Endodermal cell (in vitro differentiated cells): ENCODE measurements around the gene ASTN1. TPM values are rescaled to one million over a fixed set of nuclear protein-coding genes. Genes with fewer than 3 reads are reported as not detected.

Experiments used
- DNase-seq: peaks from one replicate; pipeline ENCODE4 v3.0.0-alpha.2; 2017
- H3K27ac ChIP-seq: 2 replicates; pipeline ENCODE4 v1.5.1; 2013; ENCODE audit warnings: mild to moderate bottlenecking, low read depth, low read length, moderate library complexity
- H3K27me3 ChIP-seq: 2 replicates; pipeline ENCODE4 v1.6.1; 2013; ENCODE audit warnings: mild to moderate bottlenecking, low read length, moderate library complexity; ENCODE audit not compliant: insufficient read depth, control insufficient read depth, poor library complexity, severe bottlenecking
- H3K36me3 ChIP-seq: 2 replicates; pipeline ENCODE4 v1.7.0; 2013; ENCODE audit warnings: mild to moderate bottlenecking, low read length, moderate library complexity; ENCODE audit not compliant: control insufficient read depth, insufficient read depth
- H3K4me1 ChIP-seq: one replicate; pipeline ENCODE4 v1.7.0; 2013; ENCODE audit warnings: low read length; ENCODE audit not compliant: control insufficient read depth, insufficient read depth
- H3K4me3 ChIP-seq: 2 replicates; pipeline ENCODE4 v1.5.1; 2013; ENCODE audit warnings: mild to moderate bottlenecking, low read length, moderate library complexity
- H3K9ac ChIP-seq: 2 replicates; pipeline ENCODE4 v1.6.1; 2013; ENCODE audit warnings: mild to moderate bottlenecking, low read length, moderate library complexity; ENCODE audit not compliant: poor library complexity, severe bottlenecking; ENCODE audit errors: extremely low read depth
- H3K9me3 ChIP-seq: 2 replicates; pipeline ENCODE4 v1.6.1; 2013; ENCODE audit warnings: mild to moderate bottlenecking, low read length, moderate library complexity; ENCODE audit not compliant: control insufficient read depth
- H3K27ac Mint-ChIP-seq: 2 replicates; pipeline ENCODE4 v1.8.0; 2020; ENCODE audit warnings: mixed read lengths
- H3K27me3 Mint-ChIP-seq: 2 replicates; pipeline ENCODE4 v1.8.0; 2021; ENCODE audit warnings: mild to moderate bottlenecking, mixed read lengths; ENCODE audit not compliant: insufficient read depth
- H3K36me3 Mint-ChIP-seq: 2 replicates; pipeline ENCODE4 v1.8.0; 2020; ENCODE audit warnings: low read depth, mixed read lengths
- H3K4me1 Mint-ChIP-seq: 2 replicates; pipeline ENCODE4 v1.8.0; 2020; ENCODE audit warnings: mixed read lengths
- H3K4me3 Mint-ChIP-seq: 2 replicates; pipeline ENCODE4 v1.8.0; 2020; ENCODE audit warnings: mild to moderate bottlenecking, moderate library complexity, mixed read lengths
- H3K9me3 Mint-ChIP-seq: 2 replicates; pipeline ENCODE4 v1.8.0; 2020; ENCODE audit warnings: mild to moderate bottlenecking, mixed read lengths
- WGBS, 2 experiments: methylation state at CpG; one replicate each; pipeline versions ENCODE4 v1.1.5 to v1.1.7; 2013; ENCODE audit warnings: missing lambda C conversion rate in 2 of 2, mixed read lengths in 1 of 2; ENCODE audit not compliant: insufficient coverage in 1 of 2, insufficient read length in 1 of 2; 5-methylcytosine and 5-hydroxymethylcytosine counted together
- total RNA-seq, 2 donors: library from RNA; stranded (reverse); fragmentation: NEBNext Ultra II Directional in 1 of 2; extraction: Animal tissue kit (Norgen Biotek cat#: 25700) in 1 of 2; gene quantifications; 2 replicates in 1 of 2; 3 replicates in 1 of 2; pipeline ENCODE4 v1.2.1, GENCODE V29; 2021
- TF ChIP-seq, protein P1 (sequence below): fragments of 200-600 bp; sonication (generic); conservative IDR thresholded peaks from 2 replicates; pipeline ENCODE4 v1.5.0; 2021; ENCODE audit warnings: antibody characterized with exemption, mild to moderate bottlenecking

Gene ASTN1
- total RNA-seq, 2 donors from 2014 or later = 0.31 to 0.70 TPM

DNA sequence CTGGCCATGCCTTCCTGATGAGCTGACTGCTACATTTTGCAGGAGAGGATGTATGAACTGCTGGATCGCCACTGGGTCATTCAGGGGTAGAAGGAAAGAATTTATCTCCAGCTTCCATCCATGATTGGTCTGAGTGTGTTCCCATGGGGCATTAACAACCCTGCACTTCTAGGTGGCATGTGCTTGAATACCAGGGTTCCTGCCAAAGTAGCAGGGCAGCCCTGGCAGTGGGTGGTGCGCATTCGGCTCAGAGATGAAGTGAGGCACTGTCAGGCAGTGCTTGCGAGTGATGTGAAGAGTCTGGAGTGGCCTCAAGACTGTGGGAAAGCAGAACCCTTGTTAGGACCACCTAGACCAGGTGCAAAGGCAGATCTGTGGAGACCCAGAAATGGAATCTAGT is 294.9 kb downstream of the ASTN1 start:
- no peaks in the 10 kb centered on the region for H3K4me1 Mint-ChIP-seq
- no peaks in the 10 kb centered on the region for H3K27me3 ChIP-seq
- no peaks in the 10 kb centered on the region for H3K27me3 Mint-ChIP-seq
- H3K9ac ChIP-seq = no peak overlapping the region
- no peak for DNase-seq
- no peaks in the 10 kb centered on the region for H3K36me3 ChIP-seq
- H3K4me3 ChIP-seq = no peak overlapping the region
- TF ChIP-seq, protein P1, sequence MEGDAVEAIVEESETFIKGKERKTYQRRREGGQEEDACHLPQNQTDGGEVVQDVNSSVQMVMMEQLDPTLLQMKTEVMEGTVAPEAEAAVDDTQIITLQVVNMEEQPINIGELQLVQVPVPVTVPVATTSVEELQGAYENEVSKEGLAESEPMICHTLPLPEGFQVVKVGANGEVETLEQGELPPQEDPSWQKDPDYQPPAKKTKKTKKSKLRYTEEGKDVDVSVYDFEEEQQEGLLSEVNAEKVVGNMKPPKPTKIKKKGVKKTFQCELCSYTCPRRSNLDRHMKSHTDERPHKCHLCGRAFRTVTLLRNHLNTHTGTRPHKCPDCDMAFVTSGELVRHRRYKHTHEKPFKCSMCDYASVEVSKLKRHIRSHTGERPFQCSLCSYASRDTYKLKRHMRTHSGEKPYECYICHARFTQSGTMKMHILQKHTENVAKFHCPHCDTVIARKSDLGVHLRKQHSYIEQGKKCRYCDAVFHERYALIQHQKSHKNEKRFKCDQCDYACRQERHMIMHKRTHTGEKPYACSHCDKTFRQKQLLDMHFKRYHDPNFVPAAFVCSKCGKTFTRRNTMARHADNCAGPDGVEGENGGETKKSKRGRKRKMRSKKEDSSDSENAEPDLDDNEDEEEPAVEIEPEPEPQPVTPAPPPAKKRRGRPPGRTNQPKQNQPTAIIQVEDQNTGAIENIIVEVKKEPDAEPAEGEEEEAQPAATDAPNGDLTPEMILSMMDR = no peak
- no peaks in the 10 kb centered on the region for H3K9me3 Mint-ChIP-seq
- no peaks in the 10 kb centered on the region for H3K36me3 Mint-ChIP-seq
- H3K4me3 Mint-ChIP-seq = no peak overlapping the region
- H3K9me3 ChIP-seq = no peaks in the 10 kb centered on the region
- no peak overlapping the region for H3K27ac Mint-ChIP-seq
- no peaks in the 10 kb centered on the region for H3K4me1 ChIP-seq
- no peak overlapping the region for H3K27ac ChIP-seq
- WGBS, 2 experiments = 90 to 91% methylated on average over 3 to 4 of the region's 4 CpGs

DNA sequence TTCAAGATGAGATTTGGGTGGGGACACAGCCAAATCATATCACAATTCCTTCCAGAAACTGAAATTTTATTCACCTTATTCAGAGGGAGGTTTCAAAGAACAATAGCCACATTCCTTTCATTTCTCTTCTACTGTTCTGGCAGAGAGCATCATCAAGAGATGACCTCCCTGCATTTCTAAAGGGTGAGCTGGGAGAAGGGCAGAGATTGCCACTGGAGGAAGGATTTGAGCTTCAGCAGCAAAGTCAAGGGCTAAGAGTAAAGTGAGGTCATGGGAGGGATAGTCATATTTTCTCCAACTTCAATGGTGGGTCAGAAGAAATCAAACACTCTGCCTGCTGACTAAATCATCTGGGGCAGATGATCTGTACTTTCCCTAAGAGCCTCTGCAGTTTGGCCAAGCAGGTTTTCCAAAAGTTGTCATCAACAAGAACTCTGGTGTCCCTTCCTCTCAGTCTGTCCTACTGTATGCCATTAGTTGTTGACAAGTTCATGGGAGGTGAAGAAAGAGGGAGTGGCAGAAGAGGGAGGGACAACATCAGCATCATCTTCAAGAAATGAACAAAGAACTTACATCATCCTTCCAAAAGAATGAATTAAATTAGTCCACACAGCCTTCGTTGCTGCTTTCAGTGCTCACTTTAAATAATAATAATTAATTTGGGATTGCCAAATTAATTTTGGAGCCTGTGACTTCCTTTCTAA is 298.3 kb downstream of the ASTN1 start:
- Histone ChIP-seq H3K4me3 (no peak overlapping the region), H3K36me3 (no peaks in the 10 kb centered on the region), H3K9ac (no peak overlapping the region), H3K9me3 (no peaks in the 10 kb centered on the region), H3K27me3 (no peaks in the 10 kb centered on the region), H3K27ac (no peak overlapping the region), H3K4me1 (no peaks in the 10 kb centered on the region)
- TF ChIP-seq, protein P1 = no peak
- no peaks in the 10 kb centered on the region for H3K9me3 Mint-ChIP-seq
- no peaks in the 10 kb centered on the region for H3K27me3 Mint-ChIP-seq
- no peaks in the 10 kb centered on the region for H3K36me3 Mint-ChIP-seq
- H3K27ac Mint-ChIP-seq = no peak overlapping the region
- no peak for DNase-seq
- H3K4me1 Mint-ChIP-seq = peaks cover 2% of the 10 kb centered on the region
- H3K4me3 Mint-ChIP-seq = no peak overlapping the region
- 83% methylated on average over 1 of the region's 1 CpG; no CpG with 5 or more reads in 1 of the 2 experiments for WGBS, 2 experiments

DNA sequence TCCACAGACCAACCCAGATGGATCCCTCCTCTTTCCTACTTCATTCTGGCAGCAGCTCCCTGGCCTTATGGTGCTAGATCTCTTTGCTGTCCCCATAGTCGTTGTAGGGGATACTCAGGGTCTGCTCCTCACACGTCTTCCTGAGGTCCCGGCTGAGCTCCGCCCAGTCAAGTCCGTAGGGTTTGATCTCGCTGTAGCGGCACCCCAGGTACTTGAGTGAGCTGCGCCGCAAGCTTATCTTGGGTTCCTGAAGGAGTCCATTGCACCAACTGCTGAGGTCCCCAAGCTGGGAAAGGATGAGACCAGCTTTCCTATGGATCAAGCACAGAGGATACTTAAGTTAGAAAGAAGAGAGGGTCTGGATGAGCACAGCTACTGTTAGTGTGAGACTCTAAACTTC is 300.3 kb downstream of the ASTN1 start:
- WGBS, 2 experiments = 92 to 95% methylated on average over 9 of the region's 9 CpGs
- Histone ChIP-seq H3K9me3 (no peaks in the 10 kb centered on the region), H3K36me3 (no peaks in the 10 kb centered on the region), H3K4me3 (no peak overlapping the region), H3K4me1 (no peaks in the 10 kb centered on the region), H3K27me3 (no peaks in the 10 kb centered on the region), H3K9ac (no peak overlapping the region), H3K27ac (no peak overlapping the region)
- H3K27me3 Mint-ChIP-seq = peaks cover 3% of the 10 kb centered on the region
- H3K36me3 Mint-ChIP-seq = no peaks in the 10 kb centered on the region
- no peak overlapping the region for H3K27ac Mint-ChIP-seq
- H3K4me1 Mint-ChIP-seq = peaks cover 2% of the 10 kb centered on the region
- no peak for DNase-seq
- TF ChIP-seq, protein P1 = no peak
- no peak overlapping the region for H3K4me3 Mint-ChIP-seq
- no peaks in the 10 kb centered on the region for H3K9me3 Mint-ChIP-seq
